GM19240 (cell line): ENCODE measurements around the gene SPRED3.
"Not testable (repeated sequence)": the region's sequence is repeated elsewhere in the genome, so short reads cannot be mapped to it uniquely, and the experiment has no call there.

Experiments used
- DNase-seq: peaks from one replicate; pipeline ENCODE4 v3.0.0; 2011; ENCODE audit warnings: low spot score; ENCODE audit not compliant: insufficient read length

The SPRED3 gene, protein sequence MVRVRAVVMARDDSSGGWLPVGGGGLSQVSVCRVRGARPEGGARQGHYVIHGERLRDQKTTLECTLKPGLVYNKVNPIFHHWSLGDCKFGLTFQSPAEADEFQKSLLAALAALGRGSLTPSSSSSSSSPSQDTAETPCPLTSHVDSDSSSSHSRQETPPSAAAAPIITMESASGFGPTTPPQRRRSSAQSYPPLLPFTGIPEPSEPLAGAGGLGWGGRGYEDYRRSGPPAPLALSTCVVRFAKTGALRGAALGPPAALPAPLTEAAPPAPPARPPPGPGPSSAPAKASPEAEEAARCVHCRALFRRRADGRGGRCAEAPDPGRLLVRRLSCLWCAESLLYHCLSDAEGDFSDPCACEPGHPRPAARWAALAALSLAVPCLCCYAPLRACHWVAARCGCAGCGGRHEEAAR

DNA sequence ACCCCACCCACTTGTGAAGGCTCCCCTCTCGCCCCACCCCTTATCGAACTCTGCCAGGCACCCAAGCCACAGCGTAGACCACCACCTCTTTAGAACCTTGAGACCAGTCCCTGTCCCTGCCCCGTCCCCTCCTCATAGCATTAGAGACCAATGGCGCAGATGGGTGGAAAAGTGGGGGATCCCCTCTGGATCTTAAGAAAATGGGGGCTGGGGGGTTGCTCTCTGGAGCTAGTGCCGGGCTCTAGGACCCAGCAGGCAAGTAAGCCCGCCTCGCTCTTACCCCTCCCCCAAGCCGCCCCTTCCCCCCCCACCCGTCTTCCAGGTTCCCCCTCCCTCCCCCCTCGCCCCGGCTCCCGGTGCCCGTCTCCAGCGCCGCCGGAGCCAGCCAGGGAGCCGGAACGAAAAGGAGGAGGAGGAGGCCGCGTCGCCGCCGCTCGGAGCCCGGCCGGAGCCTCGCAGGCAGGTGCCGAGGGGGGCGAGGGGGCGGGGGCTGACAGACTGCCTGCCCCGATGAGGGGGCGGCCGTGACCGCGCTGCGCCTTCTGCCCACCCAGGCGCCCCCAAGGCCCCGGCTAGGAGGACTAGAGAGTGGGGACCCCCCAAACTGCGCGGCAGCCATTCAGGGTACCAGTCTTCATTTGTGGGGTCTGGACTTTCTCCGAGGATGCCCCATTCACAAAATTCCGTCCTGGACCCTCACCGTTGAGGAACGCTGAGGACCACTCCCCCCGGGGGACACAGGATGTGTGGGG is at the start of gene SPRED3:
TSS of gene SPRED3 (plus strand) at position 349 of the 752 bp plus-strand sequence. CDS start 1,606 bp downstream, outside the sequence.
- DNase-seq: no peak

DNA sequence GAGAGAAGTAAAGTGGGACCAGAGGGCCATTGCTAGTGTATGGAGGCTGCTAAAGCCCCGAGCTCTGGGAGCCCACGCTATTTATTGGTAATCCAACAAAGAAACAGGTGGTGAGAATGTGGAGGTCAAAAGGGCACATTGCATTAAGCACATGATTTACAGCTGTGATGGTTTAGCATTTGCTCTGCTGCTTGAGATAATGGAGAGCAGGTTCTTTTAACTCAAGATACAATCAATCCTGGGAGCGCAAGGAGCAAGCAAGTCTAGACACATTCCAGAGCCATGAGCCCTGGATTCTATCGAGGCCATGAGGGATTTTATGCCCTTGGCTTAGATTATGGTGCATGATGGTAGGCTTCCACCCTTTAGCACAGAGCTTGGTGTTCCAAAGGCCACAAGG is 49.5 kb upstream of the SPRED3 start:
- DNase-seq: not testable (repeated sequence)

GRCh38 chr19:38340927-38341326 is 47.6 kb upstream of the SPRED3 start:
- DNase-seq: no peak

GRCh38 chr19:38346837-38347236 is 41.7 kb upstream of the SPRED3 start:
- no peak for DNase-seq

GRCh38 chr19:38350883-38351282 is 37.6 kb upstream of the SPRED3 start:
- no peak for DNase-seq

- DNase-seq: no peak
Observed at GRCh38 chr19:38351865-38352395, 36.6 kb upstream of the SPRED3 start.

GRCh38 chr19:38352611-38353010 is 35.9 kb upstream of the SPRED3 start:
- no peak for DNase-seq

DNA sequence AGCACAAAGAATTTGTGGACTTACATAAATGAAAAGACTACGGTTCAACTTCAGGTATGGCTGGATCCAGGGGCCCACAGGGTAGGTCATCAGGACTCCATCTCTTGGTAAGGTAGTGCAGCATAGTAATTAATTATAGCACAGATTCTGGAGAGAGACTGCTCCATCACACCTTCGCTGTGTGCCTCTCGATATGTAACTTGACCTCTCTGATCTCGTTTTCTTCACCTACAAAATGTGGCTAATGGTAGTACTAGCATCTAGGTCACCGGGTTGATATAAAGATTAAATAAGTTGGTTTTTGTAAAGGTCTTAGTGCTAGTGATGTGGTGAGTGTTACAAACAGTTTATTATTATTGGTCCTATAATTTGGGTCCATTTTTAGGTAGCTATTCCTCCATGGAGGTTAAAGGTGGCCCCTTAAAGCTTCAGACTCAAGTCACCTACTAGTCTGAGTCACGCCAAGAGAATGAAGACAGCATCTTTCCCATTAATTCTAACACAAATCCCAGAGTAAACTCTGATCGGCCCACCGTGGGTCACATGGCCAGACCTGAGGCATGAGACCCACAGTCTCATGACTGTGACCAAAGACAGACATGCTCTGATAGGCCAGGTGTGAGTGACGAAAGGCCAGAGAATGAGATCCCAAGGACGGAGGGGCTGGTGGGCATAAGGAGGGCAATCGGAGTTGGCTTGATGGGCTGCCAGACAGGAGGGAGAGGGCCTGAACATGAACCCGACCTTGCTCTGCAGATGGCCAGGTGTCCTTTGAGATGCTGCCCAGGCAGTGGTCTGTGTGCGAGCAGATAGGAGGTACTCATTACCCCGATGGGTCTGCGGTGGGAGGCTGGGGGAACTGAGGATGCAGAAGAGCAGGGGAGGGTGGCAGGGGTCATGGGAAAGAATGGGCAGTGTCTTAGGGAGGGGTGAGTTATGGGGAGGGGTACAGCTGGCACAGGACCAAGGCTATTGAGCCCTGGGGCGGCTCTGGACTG is 32.5 kb upstream of the SPRED3 start:
- DNase-seq: no peak

DNA sequence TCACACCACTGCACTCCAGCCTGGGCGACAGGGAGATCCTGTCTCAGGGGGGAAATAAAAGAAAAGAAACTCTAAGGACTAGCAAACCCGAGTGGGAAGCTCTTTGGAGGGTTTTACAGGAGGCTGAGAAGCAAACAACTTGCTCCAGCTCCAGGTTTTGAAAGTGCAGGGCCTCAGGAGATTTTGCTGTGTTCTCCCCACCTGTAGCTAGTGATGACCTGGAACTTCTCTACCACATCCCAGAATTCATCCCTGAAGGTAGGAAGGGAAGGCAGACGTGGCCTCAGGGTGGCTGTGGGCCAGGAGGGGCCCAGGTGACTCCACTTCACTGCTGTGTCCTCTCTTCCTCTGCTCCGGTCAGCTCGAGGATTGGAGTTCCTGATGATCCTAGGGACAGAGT is 30.4 kb upstream of the SPRED3 start:
- no peak for DNase-seq

DNA sequence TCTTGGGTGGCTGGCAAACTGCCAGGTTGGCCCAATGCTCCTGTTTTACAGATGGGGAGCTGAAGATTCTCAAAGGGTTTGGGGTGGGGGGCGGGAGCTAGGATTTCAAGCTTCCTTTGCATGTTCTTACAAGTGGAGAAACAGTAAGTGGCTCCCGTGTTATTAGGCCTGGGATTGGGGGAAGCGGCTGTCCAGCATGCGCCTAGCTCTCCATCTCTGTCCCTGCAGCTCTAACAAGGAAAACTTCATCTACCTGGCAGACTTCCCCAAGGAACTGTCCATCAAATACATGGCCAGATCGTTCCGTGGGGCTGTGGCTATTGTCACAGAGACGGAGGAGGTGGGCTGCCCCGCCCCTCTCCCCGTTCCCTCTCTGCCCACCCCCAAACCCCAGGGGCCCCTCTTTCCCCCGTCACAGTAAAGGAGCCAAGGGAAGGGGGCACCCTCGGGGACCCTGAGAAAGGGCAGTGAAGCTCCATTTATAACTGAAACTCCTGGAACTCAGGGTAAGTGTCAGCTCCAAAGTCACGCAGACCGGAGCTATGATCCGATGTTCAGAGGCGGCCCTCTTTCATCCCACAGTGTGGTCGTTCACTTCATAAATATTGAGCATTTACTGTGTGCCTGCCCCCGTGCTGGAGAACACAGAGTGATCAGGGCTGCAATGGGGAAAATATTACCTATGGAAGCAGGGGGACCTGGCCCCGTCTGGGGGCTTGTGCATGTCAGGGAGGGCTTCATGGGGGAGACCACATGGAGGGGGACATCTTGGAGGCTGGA is 29.1 kb upstream of the SPRED3 start:
- no peak for DNase-seq

- DNase-seq: no peak
Observed at GRCh38 chr19:38360351-38360750, 28.1 kb upstream of the SPRED3 start.

- no peak for DNase-seq
Observed at GRCh38 chr19:38360839-38361631, 27.5 kb upstream of the SPRED3 start.

DNA sequence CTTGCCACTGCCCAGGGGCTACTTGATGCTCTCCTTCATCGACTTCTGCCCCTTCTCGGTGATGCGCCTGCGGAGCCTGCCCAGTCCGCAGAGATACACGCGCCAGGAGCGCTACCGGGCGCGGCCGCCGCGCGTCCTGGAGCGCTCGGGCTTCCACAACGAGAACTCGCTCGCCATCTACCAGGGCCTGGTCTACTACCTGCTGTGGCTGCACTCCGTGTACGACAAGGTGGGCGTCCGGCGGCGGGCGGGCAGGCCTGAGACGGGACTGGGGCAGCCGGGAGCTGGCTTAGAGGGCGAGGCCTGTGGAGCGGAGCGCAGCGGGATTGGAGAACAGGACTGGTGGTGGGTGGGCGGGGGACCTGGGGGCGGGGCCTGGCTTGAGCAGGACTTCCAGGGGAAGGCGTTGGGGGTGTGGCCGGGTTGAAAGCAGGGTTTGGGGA is 26.8 kb upstream of the SPRED3 start:
- DNase-seq: peak; percentile 60

DNA sequence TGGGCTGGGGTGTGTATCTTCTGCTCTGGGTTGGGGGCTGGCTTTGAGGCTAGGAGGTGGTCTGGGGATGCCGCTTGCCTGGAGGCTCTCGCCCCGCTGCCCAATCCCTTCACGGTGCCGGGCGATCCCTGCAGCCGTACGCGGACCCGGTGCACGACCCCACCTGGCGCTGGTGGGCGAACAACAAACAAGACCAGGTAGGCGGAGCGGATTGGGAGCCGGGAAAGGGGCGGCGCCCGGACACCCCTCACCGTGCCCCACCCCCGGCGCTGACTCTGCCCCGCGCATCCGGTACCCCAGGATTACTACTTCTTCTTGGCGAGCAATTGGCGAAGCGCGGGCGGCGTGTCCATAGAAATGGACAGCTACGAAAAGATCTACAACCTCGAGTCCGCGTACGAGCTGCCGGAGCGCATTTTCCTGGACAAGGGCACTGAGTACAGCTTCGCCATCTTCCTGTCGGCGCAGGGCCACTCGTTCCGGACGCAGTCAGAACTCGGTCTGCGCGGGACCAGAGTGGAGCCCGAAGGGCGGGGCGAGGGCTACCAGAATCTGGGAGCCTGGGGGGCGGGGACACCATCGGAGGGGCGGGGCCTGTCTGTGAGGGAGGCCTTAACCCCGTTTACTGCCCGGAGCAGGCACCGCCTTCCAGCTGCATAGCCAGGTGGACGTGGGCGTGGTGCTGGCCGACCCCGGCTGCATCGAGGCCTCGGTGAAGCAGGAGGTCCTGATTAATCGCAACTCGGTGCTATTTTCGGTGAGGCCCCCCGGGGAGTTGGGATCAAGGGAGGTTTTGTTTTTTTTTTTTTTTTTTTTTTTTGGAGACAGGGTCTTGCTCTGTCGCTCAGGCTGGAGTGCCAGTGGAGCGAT is 26.2 kb upstream of the SPRED3 start:
- DNase-seq: peak; percentile 59

DNA sequence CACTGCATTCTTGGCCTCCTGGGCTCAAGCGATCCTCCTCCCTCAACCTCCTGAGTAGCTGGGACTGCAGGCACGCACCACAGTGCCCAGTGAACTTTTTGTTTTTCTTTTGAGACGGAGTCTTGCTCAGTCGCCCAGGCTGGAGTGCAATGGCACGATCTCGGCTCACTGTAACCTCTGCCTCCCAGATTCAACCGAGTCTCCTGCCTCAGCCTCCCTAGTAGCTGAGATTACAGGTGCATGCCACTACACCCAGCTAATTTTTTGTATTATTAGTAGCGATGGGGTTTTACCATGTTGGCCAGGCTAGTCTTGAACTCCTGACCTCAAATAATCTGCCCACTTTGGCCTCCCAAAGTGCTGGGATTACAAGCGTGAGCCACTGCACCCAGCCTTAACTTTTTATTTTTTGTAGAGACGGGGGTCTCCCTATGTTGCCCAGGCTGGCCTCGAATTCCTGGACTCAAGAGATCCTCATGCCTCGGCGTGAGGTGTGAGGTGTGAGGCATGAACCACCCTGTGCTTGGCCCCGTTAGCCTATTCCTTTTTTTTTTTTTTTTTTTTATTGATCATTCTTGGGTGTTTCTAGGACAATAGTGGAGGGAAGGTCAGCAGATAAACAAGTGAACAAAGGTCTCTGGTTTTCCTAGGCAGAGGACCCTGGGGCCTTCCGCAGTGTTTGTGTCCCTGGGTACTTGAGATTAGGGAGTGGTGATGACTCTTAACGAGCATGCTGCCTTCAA is 25.4 kb upstream of the SPRED3 start:
- not testable (repeated sequence) for DNase-seq

GRCh38 chr19:38367041-38367440 is 21.5 kb upstream of the SPRED3 start:
- no peak for DNase-seq

- DNase-seq: no peak
Observed at GRCh38 chr19:38369584-38369983, 18.9 kb upstream of the SPRED3 start.

GRCh38 chr19:38370299-38370698 is 18.2 kb upstream of the SPRED3 start:
- no peak for DNase-seq
